IMR-90 (cell line): ENCODE measurements around the gene HS2ST1.

ENCODE experiments used
- MXI1 ChIP-seq: IDR thresholded peaks from 2 replicates; pipeline ENCODE4 v1.6.1; 2012; ENCODE audit warnings: low read depth, mild to moderate bottlenecking, low read length, moderate library complexity, borderline replicate concordance
- SMC3 ChIP-seq: fragments of 150-350 bp; IDR thresholded peaks from 2 replicates; pipeline ENCODE4 v1.6.1; 2016; ENCODE audit warnings: low read depth, mild to moderate bottlenecking, antibody characterized with exemption, low read length, moderate library complexity
- TF ChIP-seq, protein P1 (sequence below): conservative IDR thresholded peaks from 2 replicates; pipeline ENCODE4 v1.5.1; 2012; ENCODE audit warnings: mild to moderate bottlenecking, low read depth, low read length, improper control_type of control experiment

DNA sequence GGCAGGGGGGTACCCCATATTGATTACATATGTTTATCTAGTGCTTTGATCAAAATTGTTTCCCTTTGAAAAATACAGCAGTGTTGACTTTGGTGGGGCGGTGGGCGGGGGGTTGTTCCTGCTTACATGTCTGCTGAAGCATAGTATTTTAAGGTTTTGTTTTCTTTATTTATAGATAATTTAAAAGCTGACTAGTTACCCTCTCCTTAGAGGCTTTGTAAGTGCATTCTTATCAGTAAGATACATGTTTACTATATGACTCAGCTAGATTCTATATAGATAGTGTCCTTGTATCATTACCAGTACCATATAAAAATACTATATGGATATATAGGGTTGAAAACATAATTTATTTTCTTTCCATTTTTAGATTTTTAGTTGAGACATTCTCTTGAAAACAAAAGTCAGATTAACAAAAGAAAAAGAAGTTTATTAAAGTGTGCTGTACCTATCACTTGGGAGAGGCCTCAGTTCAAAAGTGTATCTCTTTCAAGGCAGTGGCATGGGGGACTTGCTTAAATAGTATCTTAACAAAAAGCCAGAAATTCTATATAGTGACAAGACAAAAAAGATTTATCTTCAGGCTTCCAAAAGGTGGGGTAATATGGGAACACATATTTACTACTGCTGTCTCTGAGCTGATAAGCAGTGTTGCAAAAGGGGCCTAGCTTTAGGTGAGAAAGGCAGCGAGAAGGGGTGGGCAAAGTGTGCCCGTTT, 79.0 kb downstream of the HS2ST1 start:
- TF ChIP-seq, protein P1, sequence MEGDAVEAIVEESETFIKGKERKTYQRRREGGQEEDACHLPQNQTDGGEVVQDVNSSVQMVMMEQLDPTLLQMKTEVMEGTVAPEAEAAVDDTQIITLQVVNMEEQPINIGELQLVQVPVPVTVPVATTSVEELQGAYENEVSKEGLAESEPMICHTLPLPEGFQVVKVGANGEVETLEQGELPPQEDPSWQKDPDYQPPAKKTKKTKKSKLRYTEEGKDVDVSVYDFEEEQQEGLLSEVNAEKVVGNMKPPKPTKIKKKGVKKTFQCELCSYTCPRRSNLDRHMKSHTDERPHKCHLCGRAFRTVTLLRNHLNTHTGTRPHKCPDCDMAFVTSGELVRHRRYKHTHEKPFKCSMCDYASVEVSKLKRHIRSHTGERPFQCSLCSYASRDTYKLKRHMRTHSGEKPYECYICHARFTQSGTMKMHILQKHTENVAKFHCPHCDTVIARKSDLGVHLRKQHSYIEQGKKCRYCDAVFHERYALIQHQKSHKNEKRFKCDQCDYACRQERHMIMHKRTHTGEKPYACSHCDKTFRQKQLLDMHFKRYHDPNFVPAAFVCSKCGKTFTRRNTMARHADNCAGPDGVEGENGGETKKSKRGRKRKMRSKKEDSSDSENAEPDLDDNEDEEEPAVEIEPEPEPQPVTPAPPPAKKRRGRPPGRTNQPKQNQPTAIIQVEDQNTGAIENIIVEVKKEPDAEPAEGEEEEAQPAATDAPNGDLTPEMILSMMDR = no peak
- TF ChIP-seq MXI1 (no peak), SMC3 (no peak)
